K562 (cell line): ENCODE measurements around the gene MAP3K14. TPM values are rescaled to one million over a fixed set of nuclear protein-coding genes. Genes with fewer than 3 reads are reported as not detected.

ENCODE experiments used
- BDP1 ChIP-seq: IDR thresholded peaks from 3 replicates; pipeline ENCODE4 v1.6.1; 2011; ENCODE audit not compliant: insufficient read length, insufficient read depth
- CBFA2T2 ChIP-seq: fragments of 450-650 bp; conservative IDR thresholded peaks from 2 replicates; pipeline ENCODE4 v1.6.1; 2017; ENCODE audit warnings: mild to moderate bottlenecking
- ETS2 ChIP-seq: IDR thresholded peaks from 2 replicates; pipeline ENCODE4 v1.6.1; 2016; ENCODE audit warnings: borderline replicate concordance, missing genetic modification characterization, mild to moderate bottlenecking, moderate library complexity, missing compliant biosample characterization; ENCODE audit not compliant: poor library complexity, severe bottlenecking
- GTF2F1 ChIP-seq: IDR thresholded peaks from 2 replicates; pipeline ENCODE4 v1.6.1; 2011; ENCODE audit warnings: low read depth, low read length, improper control_type of control experiment
- KHSRP ChIP-seq: fragments of 450-650 bp; IDR thresholded peaks from 2 replicates; pipeline ENCODE4 v1.6.1; 2017
- PHF20 ChIP-seq: fragments of 450-650 bp; IDR thresholded peaks from 2 replicates; pipeline ENCODE4 v1.6.1; 2018; ENCODE audit not compliant: partially characterized antibody
- POLR2B ChIP-seq: fragments of 450-650 bp; IDR thresholded peaks from 2 replicates; pipeline ENCODE4 v1.6.1; 2018; ENCODE audit warnings: low read depth; ENCODE audit not compliant: partially characterized antibody
- POLR2H ChIP-seq: IDR thresholded peaks from 2 replicates; pipeline ENCODE4 v1.6.1; 2016; ENCODE audit warnings: missing genetic modification characterization, low read depth, mild to moderate bottlenecking, control low read depth, missing compliant biosample characterization, moderate library complexity
- PREB ChIP-seq: sonication (generic); formaldehyde crosslinking; IDR thresholded peaks from 2 replicates; pipeline ENCODE4 v1.8.1; 2023; ENCODE audit warnings: mild to moderate bottlenecking, missing genetic modification reagents
- RFX7 ChIP-seq: fragments of 250-450 bp; sonication (Bioruptor Pico); IDR thresholded peaks from 2 replicates; pipeline ENCODE4 v1.5.1; 2021; ENCODE audit warnings: mild to moderate bottlenecking
- SP2 ChIP-seq: IDR thresholded peaks from 2 replicates; pipeline ENCODE4 v1.6.1; 2011; ENCODE audit warnings: mild to moderate bottlenecking, low read depth, low read length, moderate library complexity; ENCODE audit not compliant: poor library complexity, severe bottlenecking; ENCODE audit errors: extremely low read depth
- SREBF2 ChIP-seq: sonication (generic); formaldehyde crosslinking; IDR thresholded peaks from 2 replicates; pipeline ENCODE4 v1.4.0; 2020; ENCODE audit warnings: mild to moderate bottlenecking, missing genetic modification reagents
- TCFL5 ChIP-seq: fragments of 250-450 bp; sonication (Bioruptor Pico); conservative IDR thresholded peaks from 2 replicates; pipeline ENCODE4 v1.6.1; 2021; ENCODE audit warnings: mild to moderate bottlenecking, moderate library complexity, matching md5 sums
- VEZF1 ChIP-seq: fragments of 200-800 bp; sonication (Bioruptor generic); IDR thresholded peaks from 2 replicates; pipeline ENCODE4 v1.6.1; 2017; ENCODE audit warnings: missing genetic modification characterization, missing compliant biosample characterization
- YY1 ChIP-seq, 3 experiments: IDR thresholded peaks; 2 replicates each; pipeline ENCODE4 v1.6.1; 2011; ENCODE audit warnings: low read length in 2 of 3, mild to moderate bottlenecking in 2 of 3, moderate library complexity in 2 of 3, borderline replicate concordance in 1 of 3, control low read depth in 1 of 3, low read depth in 1 of 3; ENCODE audit not compliant: insufficient read depth in 3 of 3, insufficient replicate concordance in 2 of 3, control insufficient read depth in 1 of 3, insufficient read length in 1 of 3; ENCODE audit errors: extremely low read depth in 1 of 3
- ZMIZ1 ChIP-seq, 2 experiments: fragments of 150-350 bp in 1 of 2; IDR thresholded peaks; 2 replicates each; pipeline ENCODE4 v1.6.1; 2012 to 2016; ENCODE audit warnings: low read depth in 2 of 2, low read length in 2 of 2, mild to moderate bottlenecking in 1 of 2, moderate library complexity in 1 of 2
- ZNF140 ChIP-seq: fragments of 250-450 bp; sonication (Bioruptor Pico); IDR thresholded peaks from 2 replicates; pipeline ENCODE4 v1.8.0; 2021; ENCODE audit warnings: moderate library complexity, mild to moderate bottlenecking, inconsistent platforms
- ZNF280A ChIP-seq: fragments of 450-650 bp; IDR thresholded peaks from 2 replicates; pipeline ENCODE4 v1.6.1; 2018; ENCODE audit warnings: mild to moderate bottlenecking, low read depth; ENCODE audit not compliant: partially characterized antibody
- ZNF347 ChIP-seq: fragments of 450-650 bp; formaldehyde crosslinking; IDR thresholded peaks from 2 replicates; pipeline ENCODE4 v1.4.0; 2020; ENCODE audit warnings: low read depth, mild to moderate bottlenecking, moderate library complexity
- ZNF354B ChIP-seq: fragments of 250-450 bp; sonication (Bioruptor Pico); IDR thresholded peaks from 2 replicates; pipeline ENCODE4 v1.4.0; 2020
- polyA plus RNA-seq, 8 experiments: library from polyadenylated mRNA; depleted of rRNA in 4 of 8; stranded (reverse) in 5 of 8; unstranded in 3 of 8; fragments of >200 nt; fragmentation: Nextera tagmentation in 2 of 8; fragmentation: Illumina TruSeq in 1 of 8; extraction: Ambion mirVana in 2 of 8; extraction: Trizol in 1 of 8; gene quantifications; 2 replicates each; pipeline versions ENCODE4 v1.2.1 to v1.2.3, GENCODE V29; 2011 to 2014; ENCODE audit warnings: inconsistent platforms in 1 of 8, missing spikeins in 1 of 8
- total RNA-seq, 7 experiments: library from RNA; depleted of rRNA in 6 of 7; stranded (reverse); fragments of >200 nt in 6 of 7; fragmentation: Illumina TruSeq in 2 of 7; extraction: Trizol in 2 of 7; gene quantifications; 2 replicates each; pipeline versions ENCODE4 v1.2.1 to v1.2.3, GENCODE V29; 2011 to 2021; ENCODE audit warnings: low replicate concordance in 1 of 7

The MAP3K14 gene
- total and polyA plus RNA-seq, 9 of the 15 experiments (the other 6 are each of a cell fraction or from before 2014, with no cell fraction given) = 0.45 to 8.7 (median 3.2) TPM

- TF ChIP-seq CBFA2T2 = no peak
- no peak for TF ChIP-seq RFX7 (CRISPR knock-in tag)
- TF ChIP-seq ETS2 (tag) = no peak
- no peak for TF ChIP-seq ZNF347
- no peak for TF ChIP-seq PREB (CRISPR knock-in tag)
- TF ChIP-seq KHSRP = peak; percentile 66
- TF ChIP-seq ZNF354B (CRISPR knock-in tag) = no peak
- TF ChIP-seq POLR2B = peak; percentile 74
- TF ChIP-seq VEZF1 (CRISPR knock-in tag) = peak; percentile 95
- no peak for TF ChIP-seq TCFL5
- TF ChIP-seq ZNF280A = no peak
- TF ChIP-seq SREBF2 (CRISPR knock-in tag) = no peak
- peak in 1 of 3 experiments; percentile 4 for TF ChIP-seq YY1 (IDR thresholded peaks at IDR 0.05; ENCODE audit: borderline replicate concordance in 1 of 3, control insufficient read depth in 1 of 3, extremely low read depth in 1 of 3, insufficient read depth in 3 of 3, insufficient read length in 1 of 3, insufficient replicate concordance in 2 of 3, low read depth in 1 of 3, low read length in 2 of 3)
- 0 out of 2 replicates have a peak, but pooled peaks have one; percentile 23 for TF ChIP-seq POLR2H (tag)
- TF ChIP-seq SP2 = no peak
- TF ChIP-seq GTF2F1 = no peak
- TF ChIP-seq PHF20 = no peak
- no peak for TF ChIP-seq ZNF140
- TF ChIP-seq BDP1 = no peak
- no peak for TF ChIP-seq ZMIZ1 (IDR thresholded peaks at IDR 0.05; ENCODE audit: low read depth in 2 of 2, low read length in 2 of 2)
These were observed 69.2 kb downstream of the MAP3K14 start (continued) for GRCh38 chr17:45247429-45248131.
